ENCODE results near the gene PDE8A.
"Not testable (repeated sequence)": the region's sequence is repeated elsewhere in the genome, so short reads cannot be mapped to it uniquely, and the experiment has no call there.

Gene PDE8A

GRCh38 chr15:85011724-85012123, 30.1 kb downstream of the PDE8A start:
- not testable (repeated sequence) for DNase-seq

- no peak for DNase-seq
These were observed 32.1 kb downstream of the PDE8A start for GRCh38 chr15:85013785-85014184.

- no peak for DNase-seq
These were observed 33.3 kb downstream of the PDE8A start for GRCh38 chr15:85014932-85015331.

- DNase-seq: no peak
These were observed 34.6 kb downstream of the PDE8A start for GRCh38 chr15:85016275-85016674.

- no peak for DNase-seq
These were observed 38.3 kb downstream of the PDE8A start for GRCh38 chr15:85019815-85020590.

GRCh38 chr15:85021409-85021808, 39.8 kb downstream of the PDE8A start:
- no peak for DNase-seq

- DNase-seq: no peak
These were observed 41.3 kb downstream of the PDE8A start for GRCh38 chr15:85022860-85023403.

GRCh38 chr15:85024003-85024402, 42.3 kb downstream of the PDE8A start:
- no peak for DNase-seq

- no peak for DNase-seq
These were observed 43.1 kb downstream of the PDE8A start for GRCh38 chr15:85024509-85025336.

- no peak for DNase-seq
These were observed 44.0 kb downstream of the PDE8A start for GRCh38 chr15:85025516-85026251.

GRCh38 chr15:85026304-85027032, 44.8 kb downstream of the PDE8A start:
- no peak for DNase-seq

- DNase-seq: no peak
These were observed 45.4 kb downstream of the PDE8A start for GRCh38 chr15:85027033-85027380.

- no peak for DNase-seq
These were observed 45.8 kb downstream of the PDE8A start for GRCh38 chr15:85027421-85027820.

- no peak for DNase-seq
These were observed 46.8 kb downstream of the PDE8A start for GRCh38 chr15:85028416-85028815.

GRCh38 chr15:85029221-85029620, 47.6 kb downstream of the PDE8A start:
- DNase-seq: no peak

GRCh38 chr15:85030301-85030929, 48.8 kb downstream of the PDE8A start:
- DNase-seq: peak; percentile 11

GRCh38 chr15:85031086-85031943, 49.7 kb downstream of the PDE8A start:
- DNase-seq: no peak

- DNase-seq: no peak
These were observed 50.4 kb downstream of the PDE8A start for GRCh38 chr15:85031944-85032558.

- DNase-seq: no peak
These were observed 51.5 kb downstream of the PDE8A start for GRCh38 chr15:85033148-85033547.

- DNase-seq: no peak
These were observed 52.6 kb downstream of the PDE8A start for GRCh38 chr15:85034276-85034675.

- DNase-seq: no peak
These were observed 54.3 kb downstream of the PDE8A start for GRCh38 chr15:85035980-85036379.
